Cardiac fibroblast (primary cell): Measurements from ENCODE around the gene AP4S1.
A peak's percentile ranks its signal among the peaks of the same experiment; 100 is the strongest.
"Not testable (repeated sequence)": the region's sequence is repeated elsewhere in the genome, so short reads cannot be mapped to it uniquely, and the experiment has no call there.

Experiments used
- DNase-seq, 2 donors: peaks; one replicate each; pipeline versions ENCODE4 v3.0.0 to v3.0.0-alpha.2; 2010; ENCODE audit warnings: low read depth in 2 of 2
- H3K4me3 ChIP-seq, 2 donors: replicated peaks in 1 of 2; 1 replicate in 1 of 2; 2 replicates in 1 of 2; pipeline ENCODE4 v1.5.1; 2011; ENCODE audit warnings: low read depth in 2 of 2, low read length in 2 of 2, mild to moderate bottlenecking in 2 of 2, moderate library complexity in 1 of 2
- TF ChIP-seq, protein P1 (sequence below): IDR thresholded peaks from one replicate; pipeline ENCODE4 v1.5.1; 2011; ENCODE audit warnings: low read depth, mild to moderate bottlenecking, low read length, inconsistent platforms

AP4S1 gene

DNA sequence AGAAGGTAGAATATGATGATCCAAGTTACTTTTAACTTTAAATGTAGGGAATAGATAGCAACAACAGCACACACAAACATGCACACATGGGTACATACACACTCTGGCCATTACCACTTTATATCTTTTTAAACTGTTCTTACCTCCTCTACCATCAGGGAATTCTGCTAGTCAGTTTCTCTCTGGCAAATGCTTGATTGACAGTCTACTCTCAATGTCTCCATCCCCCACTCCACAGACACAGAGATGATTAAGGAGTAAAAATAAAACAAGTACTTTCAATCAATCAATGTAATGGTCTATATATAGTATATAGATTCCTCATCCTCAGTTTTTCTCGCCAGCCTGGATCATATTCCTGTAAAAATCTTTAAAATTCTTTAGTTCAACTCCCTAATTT, 16.9 kb downstream of the AP4S1 start:
- DNase-seq: no peak
- no peak overlapping the region for H3K4me3 ChIP-seq
- TF ChIP-seq, protein P1, sequence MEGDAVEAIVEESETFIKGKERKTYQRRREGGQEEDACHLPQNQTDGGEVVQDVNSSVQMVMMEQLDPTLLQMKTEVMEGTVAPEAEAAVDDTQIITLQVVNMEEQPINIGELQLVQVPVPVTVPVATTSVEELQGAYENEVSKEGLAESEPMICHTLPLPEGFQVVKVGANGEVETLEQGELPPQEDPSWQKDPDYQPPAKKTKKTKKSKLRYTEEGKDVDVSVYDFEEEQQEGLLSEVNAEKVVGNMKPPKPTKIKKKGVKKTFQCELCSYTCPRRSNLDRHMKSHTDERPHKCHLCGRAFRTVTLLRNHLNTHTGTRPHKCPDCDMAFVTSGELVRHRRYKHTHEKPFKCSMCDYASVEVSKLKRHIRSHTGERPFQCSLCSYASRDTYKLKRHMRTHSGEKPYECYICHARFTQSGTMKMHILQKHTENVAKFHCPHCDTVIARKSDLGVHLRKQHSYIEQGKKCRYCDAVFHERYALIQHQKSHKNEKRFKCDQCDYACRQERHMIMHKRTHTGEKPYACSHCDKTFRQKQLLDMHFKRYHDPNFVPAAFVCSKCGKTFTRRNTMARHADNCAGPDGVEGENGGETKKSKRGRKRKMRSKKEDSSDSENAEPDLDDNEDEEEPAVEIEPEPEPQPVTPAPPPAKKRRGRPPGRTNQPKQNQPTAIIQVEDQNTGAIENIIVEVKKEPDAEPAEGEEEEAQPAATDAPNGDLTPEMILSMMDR: no peak

DNA sequence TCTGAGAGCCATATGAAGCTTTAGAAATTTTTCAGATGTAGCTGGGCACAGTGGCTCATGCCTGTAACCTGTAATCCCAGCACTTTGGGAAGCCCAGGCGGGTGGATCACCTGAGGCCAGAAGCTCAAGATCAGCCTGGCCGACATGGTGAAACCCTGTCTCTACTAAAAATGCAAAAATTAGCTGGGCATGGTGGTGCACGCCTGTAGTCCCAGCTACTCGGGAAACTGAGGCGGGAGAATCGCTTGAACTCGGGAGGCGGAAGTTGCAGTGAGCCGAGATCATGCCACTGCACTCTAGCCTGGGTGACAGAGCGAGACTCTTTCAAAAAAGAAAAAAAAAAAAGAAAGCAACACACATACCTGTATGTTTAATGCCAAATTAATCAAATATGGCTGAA, 17.4 kb downstream of the AP4S1 start:
- not testable (repeated sequence) for H3K4me3 ChIP-seq, DNase-seq

DNA sequence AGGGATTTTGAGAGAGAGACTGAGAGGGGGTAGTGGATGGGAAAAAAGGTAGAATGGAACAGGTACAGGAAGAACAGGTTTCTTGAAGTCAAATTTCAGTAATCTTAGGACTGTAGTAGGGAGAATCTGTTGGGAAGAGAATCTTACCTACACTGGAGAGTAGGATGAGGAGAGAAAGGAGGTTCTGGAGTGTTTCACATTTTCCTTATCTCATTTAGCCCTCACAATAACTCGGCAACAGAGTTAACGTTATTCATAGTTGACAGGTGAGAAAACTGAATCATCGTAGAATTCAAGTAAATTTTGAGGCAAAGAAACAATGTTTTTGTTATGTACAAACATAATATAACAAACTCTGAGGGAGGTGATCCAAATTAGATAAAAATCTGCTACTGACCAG, 17.9 kb downstream of the AP4S1 start:
- no peak for DNase-seq
- no peak overlapping the region for H3K4me3 ChIP-seq
- TF ChIP-seq, protein P1: no peak

DNA sequence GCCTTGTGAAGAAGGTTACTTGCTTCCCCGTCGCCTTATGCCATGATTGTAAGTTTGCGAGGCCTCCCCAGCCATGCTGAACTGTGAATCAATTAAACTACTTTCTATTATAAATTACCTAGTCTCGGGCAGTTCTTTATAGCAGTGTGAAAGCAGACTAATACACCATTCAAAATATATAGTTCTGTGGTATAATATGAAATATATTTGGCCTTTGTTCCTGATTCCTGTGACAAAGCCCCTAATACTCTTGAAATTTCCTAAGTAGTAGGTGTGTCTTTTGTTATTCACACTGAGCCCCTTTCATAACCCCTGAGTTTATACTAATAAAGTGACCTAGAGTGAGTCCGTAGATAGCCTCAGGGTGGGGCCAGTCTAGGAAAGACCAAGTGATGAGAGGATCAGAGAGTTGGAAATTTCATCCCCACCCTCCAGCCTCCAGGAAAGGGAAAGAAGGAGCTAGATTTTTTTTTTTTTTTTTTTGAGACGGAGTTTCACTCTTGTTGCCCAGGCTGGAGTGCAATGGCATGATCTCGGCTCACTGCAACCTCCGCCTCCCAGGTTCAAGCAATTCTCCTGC, 20.1 kb downstream of the AP4S1 start:
- TF ChIP-seq, protein P1: no peak
- no peak overlapping the region for H3K4me3 ChIP-seq
- DNase-seq: no peak

DNA sequence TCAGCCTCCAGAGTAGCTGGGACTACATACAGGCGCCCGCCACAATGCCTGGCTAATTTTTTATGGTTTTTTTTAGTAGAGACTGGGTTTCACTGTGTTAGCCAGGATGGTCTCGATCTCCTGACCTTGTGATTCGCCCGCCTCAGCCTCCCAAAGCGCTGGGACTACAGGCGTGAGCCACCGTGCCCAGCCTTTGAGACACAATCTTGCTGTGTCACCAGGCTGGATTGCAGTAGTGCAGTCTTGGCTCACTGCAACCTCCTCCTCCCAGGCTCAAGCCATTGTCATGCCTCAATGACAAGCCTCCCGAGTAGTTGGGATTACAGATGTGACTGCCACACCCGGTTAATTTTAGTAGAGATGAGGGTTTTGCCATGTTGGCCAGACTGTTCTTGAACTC, 22.1 kb downstream of the AP4S1 start:
- DNase-seq: no peak
- TF ChIP-seq, protein P1: no peak

DNA sequence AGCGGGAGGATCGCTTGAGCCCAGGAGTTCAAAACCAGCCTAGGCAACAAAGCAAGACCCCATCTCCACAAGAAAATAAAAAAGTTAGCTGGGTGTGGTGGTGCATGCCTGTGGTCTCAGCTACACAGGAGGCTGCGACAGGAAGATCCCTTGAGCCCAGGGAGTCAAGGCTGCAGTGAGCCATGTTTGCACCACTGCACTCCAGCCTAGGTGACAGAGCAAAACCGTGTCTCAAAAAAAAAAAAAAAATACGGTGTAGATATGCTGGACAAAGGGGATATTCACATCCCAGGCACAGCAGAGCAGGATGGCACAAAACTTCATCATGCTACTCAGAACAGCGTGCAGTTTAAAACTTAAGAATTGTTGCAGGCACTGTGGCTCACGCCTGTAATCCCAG, 25.6 kb downstream of the AP4S1 start:
- no peak overlapping the region for H3K4me3 ChIP-seq
- DNase-seq: no peak
- TF ChIP-seq, protein P1: no peak

More for the DNA sequence above, 22.1 kb downstream of the AP4S1 start:
- H3K4me3 ChIP-seq: no peak overlapping the region

DNA sequence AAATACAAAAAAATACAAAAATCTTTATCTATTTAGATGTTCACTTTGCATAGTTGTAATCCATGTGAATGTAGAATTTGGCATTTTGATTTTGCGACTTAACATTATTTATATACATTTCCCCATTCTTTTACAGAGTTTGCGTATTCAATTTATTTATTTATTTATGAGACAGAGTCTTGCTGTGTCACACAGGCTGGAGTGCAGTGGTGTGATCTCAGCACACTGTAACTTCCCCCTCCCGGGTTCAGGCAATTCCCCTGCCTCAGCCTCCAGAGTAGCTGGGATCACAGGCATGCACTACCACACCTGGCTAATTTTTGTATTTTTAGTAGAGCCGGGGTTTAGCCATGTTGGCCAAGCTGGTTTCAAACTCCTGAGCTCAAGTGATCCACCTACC, 26.1 kb downstream of the AP4S1 start:
- TF ChIP-seq, protein P1: no peak
- DNase-seq: peak in 1 of 2 donors; percentile 34
- H3K4me3 ChIP-seq: no peak overlapping the region

DNA sequence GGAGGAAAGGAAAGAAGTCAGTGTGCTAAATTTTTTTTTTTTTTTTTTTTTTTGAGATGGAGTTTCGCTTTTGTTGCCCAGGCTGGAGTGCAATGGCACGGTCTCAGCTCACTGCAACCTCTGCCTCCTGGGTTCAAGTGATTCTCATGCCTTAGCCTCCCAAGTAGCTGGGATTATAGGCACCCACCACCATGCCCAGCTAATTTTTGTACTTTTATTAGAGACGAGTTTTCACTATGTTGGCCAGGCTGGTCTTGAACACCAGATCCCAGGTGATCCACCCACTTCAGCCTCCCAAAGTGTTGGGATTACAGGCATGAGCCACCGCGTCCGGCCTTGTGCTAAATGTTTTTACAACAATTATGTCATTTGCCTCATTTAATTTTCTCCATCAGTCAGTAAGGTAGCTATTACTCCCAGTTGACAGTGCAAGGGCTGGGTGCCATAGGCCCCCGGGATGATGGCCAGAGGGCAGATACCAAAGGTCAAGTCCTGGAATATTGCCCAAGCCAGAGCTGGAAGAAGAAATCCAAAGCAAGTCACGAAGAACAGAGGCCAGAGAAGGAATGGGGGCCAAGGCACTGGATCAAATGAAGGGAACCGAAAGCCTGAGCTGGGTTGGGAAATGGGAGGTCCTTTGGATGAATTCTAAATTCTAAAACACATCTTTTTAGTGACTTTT, 27.6 kb downstream of the AP4S1 start:
- peak in 1 of 2 donors; percentile 89 for DNase-seq
- not testable (repeated sequence) for H3K4me3 ChIP-seq
